Measurements from ENCODE around the gene DLGAP3.
"Not testable (repeated sequence)": the region's sequence is repeated elsewhere in the genome, so short reads cannot be mapped to it uniquely, and the experiment has no call there.

Gene DLGAP3, protein sequence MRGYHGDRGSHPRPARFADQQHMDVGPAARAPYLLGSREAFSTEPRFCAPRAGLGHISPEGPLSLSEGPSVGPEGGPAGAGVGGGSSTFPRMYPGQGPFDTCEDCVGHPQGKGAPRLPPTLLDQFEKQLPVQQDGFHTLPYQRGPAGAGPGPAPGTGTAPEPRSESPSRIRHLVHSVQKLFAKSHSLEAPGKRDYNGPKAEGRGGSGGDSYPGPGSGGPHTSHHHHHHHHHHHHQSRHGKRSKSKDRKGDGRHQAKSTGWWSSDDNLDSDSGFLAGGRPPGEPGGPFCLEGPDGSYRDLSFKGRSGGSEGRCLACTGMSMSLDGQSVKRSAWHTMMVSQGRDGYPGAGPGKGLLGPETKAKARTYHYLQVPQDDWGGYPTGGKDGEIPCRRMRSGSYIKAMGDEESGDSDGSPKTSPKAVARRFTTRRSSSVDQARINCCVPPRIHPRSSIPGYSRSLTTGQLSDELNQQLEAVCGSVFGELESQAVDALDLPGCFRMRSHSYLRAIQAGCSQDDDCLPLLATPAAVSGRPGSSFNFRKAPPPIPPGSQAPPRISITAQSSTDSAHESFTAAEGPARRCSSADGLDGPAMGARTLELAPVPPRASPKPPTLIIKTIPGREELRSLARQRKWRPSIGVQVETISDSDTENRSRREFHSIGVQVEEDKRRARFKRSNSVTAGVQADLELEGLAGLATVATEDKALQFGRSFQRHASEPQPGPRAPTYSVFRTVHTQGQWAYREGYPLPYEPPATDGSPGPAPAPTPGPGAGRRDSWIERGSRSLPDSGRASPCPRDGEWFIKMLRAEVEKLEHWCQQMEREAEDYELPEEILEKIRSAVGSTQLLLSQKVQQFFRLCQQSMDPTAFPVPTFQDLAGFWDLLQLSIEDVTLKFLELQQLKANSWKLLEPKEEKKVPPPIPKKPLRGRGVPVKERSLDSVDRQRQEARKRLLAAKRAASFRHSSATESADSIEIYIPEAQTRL

GRCh38 chr1:34929497-34929852 lies at the start of gene DLGAP3:
DLGAP3 (minus strand) TSS chr1:34929650; CDS start chr1:34905383, 24,267 bp downstream.
- no peak for DNase-seq

- DNase-seq = no peak
Observed at GRCh38 chr1:34978921-34979320, 49.5 kb upstream of the DLGAP3 start.

GRCh38 chr1:34977858-34978257 lies 48.4 kb upstream of the DLGAP3 start:
- no peak for DNase-seq

DNA sequence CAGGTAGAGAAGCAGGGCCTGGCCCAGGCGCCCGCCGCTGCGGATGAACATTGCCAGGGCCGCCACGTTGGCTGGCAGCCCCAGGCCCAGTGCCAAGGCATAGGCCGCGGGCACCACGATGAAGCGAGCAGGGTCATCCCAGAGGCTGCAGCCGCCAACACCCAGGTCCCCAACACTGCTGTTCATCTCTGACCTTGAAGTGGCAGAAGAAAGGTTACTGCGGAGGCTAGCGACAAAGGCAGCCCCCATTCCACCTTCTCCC lies 47.7 kb upstream of the DLGAP3 start:
- no peak for DNase-seq

DNA sequence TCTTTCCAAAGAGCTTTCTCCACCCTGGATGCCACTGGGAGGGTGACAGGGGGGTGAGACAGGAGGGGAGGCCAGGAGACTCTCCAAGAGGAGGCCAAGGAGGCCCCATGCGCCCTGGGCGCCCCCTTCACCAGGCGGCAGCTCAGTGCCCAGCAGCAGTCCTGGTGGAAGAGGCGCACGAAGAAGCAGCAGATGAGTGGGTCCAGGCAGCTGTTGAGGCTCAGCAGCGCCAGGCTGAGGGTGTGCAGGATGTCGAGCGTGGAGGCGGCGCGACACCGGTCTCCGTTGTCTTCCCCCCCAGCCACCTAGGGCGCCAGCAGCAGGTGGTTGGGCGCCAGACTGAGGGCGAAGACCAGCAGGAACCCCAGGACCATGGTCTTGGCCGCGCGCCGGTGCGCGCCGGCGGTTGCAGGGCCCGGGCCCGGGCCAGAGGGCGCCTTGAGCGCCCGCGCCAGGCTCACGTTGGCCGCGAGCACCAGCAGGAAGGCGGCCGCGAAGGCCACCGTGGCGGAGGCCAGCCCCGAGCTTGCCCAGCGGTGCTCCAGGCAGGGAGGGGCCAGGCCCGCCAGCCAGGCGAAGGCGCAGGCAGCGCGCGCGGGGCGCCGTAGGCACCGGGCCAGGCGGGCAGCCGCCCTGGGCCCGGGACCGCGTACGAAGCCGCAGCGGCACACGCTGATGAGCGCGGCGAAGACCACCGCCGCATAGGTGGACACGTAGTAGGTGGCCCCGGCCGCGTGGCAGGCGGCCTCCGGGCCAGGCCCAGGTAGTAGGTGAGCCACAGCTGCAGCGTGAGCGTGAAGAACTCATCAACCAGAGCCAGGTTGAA lies 47.1 kb upstream of the DLGAP3 start:
- no peak for DNase-seq

- DNase-seq = no peak
Observed at GRCh38 chr1:34975771-34976170, 46.3 kb upstream of the DLGAP3 start.

- DNase-seq = no peak
Observed at GRCh38 chr1:34975338-34975737, 45.9 kb upstream of the DLGAP3 start.

- DNase-seq = no peak
Observed at GRCh38 chr1:34974626-34975025, 45.2 kb upstream of the DLGAP3 start.

DNA sequence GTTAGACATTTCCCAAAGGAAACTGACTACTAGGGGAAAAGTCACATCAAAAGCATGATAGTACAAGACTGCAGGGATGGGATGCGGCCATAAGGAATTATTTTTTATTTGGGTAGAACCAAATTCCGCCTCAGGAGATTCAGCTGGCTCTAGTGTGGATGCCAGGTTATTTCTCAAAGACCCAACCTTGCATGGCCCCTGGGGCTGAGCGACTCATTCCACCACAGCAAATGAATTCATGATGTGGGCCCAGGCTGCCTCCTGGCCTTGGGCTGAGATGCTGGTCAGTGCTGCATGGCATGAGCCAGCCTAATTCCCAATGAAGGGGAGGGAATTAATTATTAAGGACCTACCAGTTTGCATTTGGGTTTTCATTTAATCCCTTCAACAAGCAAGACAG lies 43.9 kb upstream of the DLGAP3 start:
- no peak for DNase-seq

- DNase-seq = no peak
Observed at GRCh38 chr1:34970829-34971228, 41.4 kb upstream of the DLGAP3 start.

DNA sequence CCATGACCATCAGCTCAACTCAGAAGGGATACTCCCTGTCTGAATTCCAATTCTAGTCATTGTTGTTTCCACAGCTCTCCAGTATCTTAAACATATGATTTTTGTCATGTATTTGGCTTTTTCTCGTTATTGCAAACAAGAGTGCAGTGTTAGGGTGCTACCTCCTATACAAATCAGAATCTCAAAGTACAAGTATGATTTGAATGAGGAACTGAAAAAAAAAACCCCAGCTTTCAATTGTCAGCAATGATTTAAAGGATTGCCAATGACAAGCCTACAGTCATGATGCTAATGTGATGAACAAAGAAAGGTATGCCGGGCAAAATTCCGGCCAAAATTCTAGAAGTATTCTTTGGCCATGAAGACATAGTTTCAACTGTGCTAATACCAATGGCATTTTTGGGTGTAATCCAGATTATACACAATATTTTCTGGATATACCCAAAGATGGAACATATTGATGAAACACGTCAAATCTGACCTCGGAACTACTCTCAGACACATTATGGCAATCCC lies 40.8 kb upstream of the DLGAP3 start:
- DNase-seq = no peak

DNA sequence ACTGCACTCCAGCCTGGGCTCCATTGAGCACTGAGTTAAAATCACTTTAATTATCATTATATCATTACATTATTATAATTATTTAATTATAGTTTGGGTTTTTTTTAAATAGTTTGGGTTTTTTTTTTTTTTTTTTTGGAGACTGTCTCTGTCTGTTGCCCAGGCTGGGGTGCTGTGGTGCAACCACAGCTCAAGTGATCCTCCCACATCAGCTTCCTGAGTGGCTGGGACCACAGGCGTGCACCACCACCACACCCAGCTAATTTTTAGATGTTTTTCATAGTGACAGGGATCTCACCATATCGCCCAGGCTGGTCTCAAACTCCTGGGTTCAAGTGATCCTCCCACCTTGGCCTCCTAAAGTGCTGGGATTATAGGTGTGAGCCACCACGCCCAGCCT lies 38.8 kb upstream of the DLGAP3 start:
- not testable (repeated sequence) for DNase-seq

- DNase-seq = not testable (repeated sequence)
Observed at GRCh38 chr1:34967672-34968071, 38.2 kb upstream of the DLGAP3 start.

DNA sequence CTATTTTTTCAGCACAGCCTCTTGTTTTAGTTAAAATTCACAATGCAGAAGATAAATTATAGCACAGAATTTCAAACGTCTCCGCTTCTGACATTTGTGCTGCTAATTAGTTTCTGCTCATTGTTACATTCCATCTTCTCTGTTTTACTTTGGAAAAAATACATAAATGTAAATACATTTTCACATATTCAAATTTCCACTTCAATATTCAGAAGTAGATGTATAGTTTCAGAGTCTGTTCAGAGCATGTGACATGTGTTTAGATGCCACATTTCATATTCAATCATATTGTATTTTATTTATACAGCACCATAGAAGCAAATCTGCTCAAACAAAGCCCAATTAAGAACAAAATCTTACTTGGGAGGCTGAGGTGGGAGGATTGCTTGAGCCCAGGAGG lies 36.1 kb upstream of the DLGAP3 start:
- DNase-seq = no peak

- DNase-seq = no peak
Observed at GRCh38 chr1:34950428-34950827, 21.0 kb upstream of the DLGAP3 start.

DNA sequence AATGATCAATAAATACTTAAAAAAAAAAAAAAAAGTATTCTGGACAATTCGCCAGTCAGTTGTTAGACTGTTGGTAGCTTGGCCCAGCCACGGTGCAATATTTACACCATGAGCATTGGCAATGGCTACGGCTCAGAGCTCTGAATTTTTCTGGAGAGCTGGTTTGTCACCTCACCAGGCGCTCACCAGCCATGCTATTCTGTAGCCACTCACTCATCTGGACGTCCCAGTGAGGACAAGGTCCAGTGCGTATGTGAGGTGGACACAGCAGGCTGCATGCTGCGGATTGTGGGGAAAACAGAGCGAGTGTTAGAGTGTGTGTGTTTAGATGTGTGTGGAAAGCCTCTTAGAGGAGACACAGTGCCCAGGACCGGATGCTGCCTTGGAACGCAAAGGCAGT lies 19.3 kb upstream of the DLGAP3 start:
- DNase-seq = not testable (repeated sequence)

DNA sequence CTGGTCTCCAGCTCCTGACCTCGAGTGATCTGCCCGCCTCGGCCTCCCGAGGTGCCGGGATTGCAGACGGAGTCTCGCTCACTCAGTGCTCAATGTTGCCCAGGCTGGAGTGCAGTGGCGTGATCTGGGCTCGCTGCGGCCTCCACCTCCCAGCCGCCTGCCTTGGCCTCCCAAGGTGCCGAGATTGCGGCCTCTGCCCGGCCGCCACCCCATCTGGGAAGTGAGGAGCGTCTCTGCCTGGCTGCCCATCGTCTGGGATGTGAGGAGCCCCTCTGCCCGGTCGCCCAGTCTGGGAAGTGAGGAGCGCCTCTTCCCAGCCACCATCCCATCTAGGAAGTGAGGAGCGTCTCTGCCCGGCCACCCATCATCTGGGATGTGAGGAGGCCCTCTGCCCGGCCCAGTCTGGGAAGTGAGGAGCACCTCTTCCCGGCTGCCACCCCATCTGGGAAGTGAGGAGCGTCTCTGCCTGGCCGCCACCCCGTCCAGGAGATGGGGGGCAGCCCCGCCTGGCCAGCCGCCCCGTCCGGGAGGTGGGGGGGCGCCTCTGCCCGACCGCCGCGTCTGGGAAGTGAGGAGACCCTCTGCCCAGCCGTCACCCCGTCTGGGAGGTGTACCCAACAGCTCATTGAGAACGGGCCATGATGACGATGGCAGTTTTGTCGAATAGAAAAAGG lies 18.3 kb upstream of the DLGAP3 start:
- DNase-seq = not testable (repeated sequence)

DNA sequence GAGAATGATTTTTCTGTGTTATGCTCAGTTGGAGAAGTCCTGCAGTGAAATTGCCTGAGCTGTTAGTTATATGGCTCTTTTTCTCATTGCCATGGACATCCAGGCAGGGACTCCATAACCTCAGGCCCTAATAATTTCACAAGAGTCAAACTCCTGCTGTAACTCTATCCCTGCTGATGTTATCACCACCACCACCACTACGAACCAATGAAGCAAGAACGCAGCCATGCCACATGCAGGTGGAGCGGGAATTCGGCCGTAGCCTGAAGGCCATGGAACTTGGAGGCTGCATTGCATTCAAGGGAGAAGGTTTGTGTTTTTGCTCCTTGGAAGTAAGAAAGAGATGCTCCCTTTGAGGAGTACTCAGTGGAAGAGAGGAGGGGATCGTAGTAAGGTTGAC lies 16.8 kb upstream of the DLGAP3 start:
- no peak for DNase-seq

DNA sequence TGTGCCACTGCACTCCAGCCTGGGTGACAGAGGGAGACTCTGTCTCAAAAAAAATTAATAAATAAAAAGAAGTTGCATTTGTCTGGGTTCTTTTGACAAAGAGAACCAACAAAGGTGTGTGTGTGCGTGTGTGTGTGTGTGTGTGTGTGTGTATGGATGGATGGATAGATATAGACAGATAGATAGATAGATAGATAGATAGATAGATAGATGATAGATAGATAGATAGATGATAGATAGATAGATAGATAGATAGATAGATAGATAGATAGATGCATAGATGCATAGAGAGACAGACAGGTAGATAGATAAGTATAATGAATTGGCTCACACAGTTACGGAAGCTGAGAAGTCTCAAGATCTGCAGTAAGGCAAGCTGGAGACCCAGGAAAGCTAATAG lies 12.3 kb upstream of the DLGAP3 start:
- not testable (repeated sequence) for DNase-seq

- no peak for DNase-seq
Observed at GRCh38 chr1:34930702-34931071, 1.2 kb upstream of the DLGAP3 start.

DNA sequence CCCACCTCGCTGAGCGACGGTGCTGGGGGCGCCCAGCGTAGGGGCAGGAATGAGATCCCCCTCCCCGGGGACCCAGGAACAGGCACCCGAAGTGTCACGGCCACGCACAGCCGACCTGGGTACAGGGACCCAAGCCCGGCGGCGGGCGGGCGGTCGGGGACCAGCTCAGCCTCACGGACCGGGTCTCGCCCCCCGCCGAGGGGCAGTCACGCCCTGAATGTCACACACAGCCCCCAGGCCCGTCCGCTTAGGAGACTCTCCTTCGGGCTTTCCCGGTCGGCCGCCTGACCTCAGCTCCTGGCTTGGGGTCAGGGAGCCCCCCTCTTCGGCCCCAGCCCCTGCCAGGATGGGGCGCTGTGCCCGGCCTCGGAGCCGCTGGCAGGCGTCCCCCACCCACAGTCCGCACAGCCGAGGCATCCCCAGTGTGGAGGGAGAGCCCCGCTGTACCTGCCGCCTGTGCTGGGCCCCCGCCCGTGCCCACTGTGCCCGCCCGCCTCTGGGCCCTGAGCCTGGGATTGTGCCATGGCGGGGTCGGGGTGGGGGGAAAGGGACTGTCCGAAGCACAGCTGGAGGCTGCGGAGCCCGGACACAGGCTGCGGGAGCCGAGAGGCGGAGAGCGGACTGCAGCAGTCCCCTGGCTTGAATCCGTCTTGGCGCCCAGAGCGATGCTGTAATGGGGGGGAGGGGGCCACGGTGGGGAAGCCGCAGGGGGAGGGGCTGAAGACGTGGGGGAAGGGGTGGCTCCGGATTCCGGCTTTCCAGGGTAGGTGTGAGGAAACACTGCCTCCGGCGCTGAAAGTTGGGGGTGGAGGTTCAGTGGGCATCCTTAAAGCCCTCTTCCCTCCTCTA lies 627 bp upstream of the DLGAP3 start:
- no peak for DNase-seq
